ENCODE measurements around the gene SPRYD3.
"Not testable (repeated sequence)": the region's sequence is repeated elsewhere in the genome, so short reads cannot be mapped to it uniquely, and the experiment has no call there.

SPRYD3 gene

GRCh38 chr12:53079226-53080117, at the start of gene SPRYD3:
TSS of gene SPRYD3 (minus strand) at chr12:53079390. CDS start at chr12:53079333, 57 bp downstream.
- peak; percentile 98 for DNase-seq (ENCODE audit: low read depth, low spot score)

GRCh38 chr12:53127169-53127568, 48.0 kb upstream of the SPRYD3 start:
- DNase-seq (ENCODE audit: low read depth, low spot score), result no peak

- no peak for DNase-seq (ENCODE audit: low read depth, low spot score)
Measured at GRCh38 chr12:53124352-53124723, 45.1 kb upstream of the SPRYD3 start.

- DNase-seq (ENCODE audit: low read depth, low spot score), result no peak
Measured at GRCh38 chr12:53123578-53124351, 44.6 kb upstream of the SPRYD3 start.

- peak; percentile 36 for DNase-seq (ENCODE audit: low read depth, low spot score)
Measured at GRCh38 chr12:53122961-53123468, 43.8 kb upstream of the SPRYD3 start.

GRCh38 chr12:53120685-53121525, 41.7 kb upstream of the SPRYD3 start:
- DNase-seq (ENCODE audit: low read depth, low spot score), result no peak

GRCh38 chr12:53118751-53119300, 39.6 kb upstream of the SPRYD3 start:
- DNase-seq (ENCODE audit: low read depth, low spot score), result no peak

- DNase-seq (ENCODE audit: low read depth, low spot score), result no peak
Measured at GRCh38 chr12:53115891-53116648, 36.9 kb upstream of the SPRYD3 start.

- peak; percentile 52 for DNase-seq (ENCODE audit: low read depth, low spot score)
Measured at GRCh38 chr12:53115112-53115890, 36.1 kb upstream of the SPRYD3 start.

GRCh38 chr12:53113951-53114350, 34.8 kb upstream of the SPRYD3 start:
- no peak for DNase-seq (ENCODE audit: low read depth, low spot score)

- DNase-seq (ENCODE audit: low read depth, low spot score), result no peak
Measured at GRCh38 chr12:53113136-53113705, 34.0 kb upstream of the SPRYD3 start.

- not testable (repeated sequence) for DNase-seq (ENCODE audit: low read depth, low spot score)
Measured at GRCh38 chr12:53112431-53112830, 33.2 kb upstream of the SPRYD3 start.

GRCh38 chr12:53107122-53107521, 27.9 kb upstream of the SPRYD3 start:
- DNase-seq (ENCODE audit: low read depth, low spot score), result no peak

- DNase-seq (ENCODE audit: low read depth, low spot score), result no peak
Measured at GRCh38 chr12:53105712-53106439, 26.7 kb upstream of the SPRYD3 start.

- no peak for DNase-seq (ENCODE audit: low read depth, low spot score)
Measured at GRCh38 chr12:53105256-53105655, 26.1 kb upstream of the SPRYD3 start.

- DNase-seq (ENCODE audit: low read depth, low spot score), result no peak
Measured at GRCh38 chr12:53103860-53104305, 24.7 kb upstream of the SPRYD3 start.

- DNase-seq (ENCODE audit: low read depth, low spot score), result no peak
Measured at GRCh38 chr12:53102883-53103807, 24.0 kb upstream of the SPRYD3 start, which contains the start of gene SOAT2. TSS of gene SOAT2 (plus strand) at chr12:53103486. CDS start at chr12:53103578, 92 bp downstream.
